ENCODE data around the gene TANC1.

TANC1 gene

GRCh38 chr2:159196393-159196925 lies 228.0 kb downstream of the TANC1 start:
- DNase-seq (ENCODE audit: low read depth): no peak

GRCh38 chr2:159199236-159199635 lies 230.8 kb downstream of the TANC1 start:
- no peak for DNase-seq (ENCODE audit: low read depth)

- no peak for DNase-seq (ENCODE audit: low read depth)
These were observed 231.5 kb downstream of the TANC1 start for GRCh38 chr2:159199761-159200465.

GRCh38 chr2:159200498-159200897 lies 232.1 kb downstream of the TANC1 start:
- no peak for DNase-seq (ENCODE audit: low read depth)

GRCh38 chr2:159201360-159202063 lies 233.1 kb downstream of the TANC1 start:
- DNase-seq (ENCODE audit: low read depth): no peak

- DNase-seq (ENCODE audit: low read depth): no peak
These were observed 234.2 kb downstream of the TANC1 start for GRCh38 chr2:159202568-159203071.

GRCh38 chr2:159204381-159205144 lies 236.1 kb downstream of the TANC1 start:
- no peak for DNase-seq (ENCODE audit: low read depth)

GRCh38 chr2:159206736-159207380 lies 238.4 kb downstream of the TANC1 start:
- no peak for DNase-seq (ENCODE audit: low read depth)

- no peak for DNase-seq (ENCODE audit: low read depth)
These were observed 240.0 kb downstream of the TANC1 start for GRCh38 chr2:159208438-159208837.

- no peak for DNase-seq (ENCODE audit: low read depth)
These were observed 241.2 kb downstream of the TANC1 start for GRCh38 chr2:159209341-159210306.

- no peak for DNase-seq (ENCODE audit: low read depth)
These were observed 243.3 kb downstream of the TANC1 start for GRCh38 chr2:159211447-159212396.

- no peak for DNase-seq (ENCODE audit: low read depth)
These were observed 244.9 kb downstream of the TANC1 start for GRCh38 chr2:159213296-159213695.

- no peak for DNase-seq (ENCODE audit: low read depth)
These were observed 246.0 kb downstream of the TANC1 start for GRCh38 chr2:159214325-159214865.

- DNase-seq (ENCODE audit: low read depth): no peak
These were observed 246.7 kb downstream of the TANC1 start for GRCh38 chr2:159215116-159215515.

GRCh38 chr2:159217676-159218075 lies 249.2 kb downstream of the TANC1 start:
- no peak for DNase-seq (ENCODE audit: low read depth)

- no peak for DNase-seq (ENCODE audit: low read depth)
These were observed 249.9 kb downstream of the TANC1 start for GRCh38 chr2:159218389-159218788.

GRCh38 chr2:159219394-159219998 lies 251.1 kb downstream of the TANC1 start:
- no peak for DNase-seq (ENCODE audit: low read depth)

GRCh38 chr2:159224061-159224813 lies 255.8 kb downstream of the TANC1 start:
- DNase-seq (ENCODE audit: low read depth): no peak
